ENCODE results near the gene PTPRN2. TPM values are rescaled to one million over a fixed set of nuclear protein-coding genes. Genes with fewer than 3 reads are reported as not detected.

PTPRN2 gene
- total RNA-seq, 2 donors from 2014 or later, result 26.1 to 55.5 TPM

DNA sequence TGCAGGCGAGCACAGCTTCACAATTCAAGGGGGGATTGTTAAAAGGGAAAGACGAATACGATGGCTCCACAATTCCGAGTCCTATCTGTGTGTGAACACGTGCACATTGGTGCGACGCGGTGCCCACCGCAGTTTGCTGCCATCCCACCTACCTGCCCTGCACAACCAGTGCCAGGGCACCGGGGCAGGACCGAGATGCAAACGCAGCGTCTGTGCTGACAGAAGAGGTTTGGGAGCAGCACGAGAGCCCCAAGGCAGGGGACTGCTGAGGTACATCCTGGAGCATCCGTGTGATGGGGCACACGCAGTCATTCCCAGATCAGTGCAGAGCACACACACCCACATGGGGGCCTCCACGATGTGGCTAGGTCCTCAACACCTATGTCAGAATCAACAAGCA lies 1029.6 kb downstream of the PTPRN2 start:
- Histone ChIP-seq H3K9me3 (no peaks in the 10 kb centered on the region), H3K27me3 (replicated peaks; ENCODE audit: insufficient read depth) (no peaks in the 10 kb centered on the region), H3K36me3 (no peaks in the 10 kb centered on the region), H3K27ac (no peak overlapping the region), H3K4me3 (no peak overlapping the region), H3K4me1 (replicated peaks) (no peaks in the 10 kb centered on the region)
- 94% methylated on average over 16 of the region's 17 CpGs for WGBS
- no peak for TF ChIP-seq POLR2AphosphoS5 (IDR thresholded peaks at IDR 0.05)
- TF ChIP-seq, protein P1, sequence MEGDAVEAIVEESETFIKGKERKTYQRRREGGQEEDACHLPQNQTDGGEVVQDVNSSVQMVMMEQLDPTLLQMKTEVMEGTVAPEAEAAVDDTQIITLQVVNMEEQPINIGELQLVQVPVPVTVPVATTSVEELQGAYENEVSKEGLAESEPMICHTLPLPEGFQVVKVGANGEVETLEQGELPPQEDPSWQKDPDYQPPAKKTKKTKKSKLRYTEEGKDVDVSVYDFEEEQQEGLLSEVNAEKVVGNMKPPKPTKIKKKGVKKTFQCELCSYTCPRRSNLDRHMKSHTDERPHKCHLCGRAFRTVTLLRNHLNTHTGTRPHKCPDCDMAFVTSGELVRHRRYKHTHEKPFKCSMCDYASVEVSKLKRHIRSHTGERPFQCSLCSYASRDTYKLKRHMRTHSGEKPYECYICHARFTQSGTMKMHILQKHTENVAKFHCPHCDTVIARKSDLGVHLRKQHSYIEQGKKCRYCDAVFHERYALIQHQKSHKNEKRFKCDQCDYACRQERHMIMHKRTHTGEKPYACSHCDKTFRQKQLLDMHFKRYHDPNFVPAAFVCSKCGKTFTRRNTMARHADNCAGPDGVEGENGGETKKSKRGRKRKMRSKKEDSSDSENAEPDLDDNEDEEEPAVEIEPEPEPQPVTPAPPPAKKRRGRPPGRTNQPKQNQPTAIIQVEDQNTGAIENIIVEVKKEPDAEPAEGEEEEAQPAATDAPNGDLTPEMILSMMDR (IDR thresholded peaks at IDR 0.05), result no peak
- no peak for TF ChIP-seq POLR2A (IDR thresholded peaks at IDR 0.05)
- no peak for DNase-seq (ENCODE audit: low spot score)
- intact Hi-C loops (cut with DNase I), result no loop called here

DNA sequence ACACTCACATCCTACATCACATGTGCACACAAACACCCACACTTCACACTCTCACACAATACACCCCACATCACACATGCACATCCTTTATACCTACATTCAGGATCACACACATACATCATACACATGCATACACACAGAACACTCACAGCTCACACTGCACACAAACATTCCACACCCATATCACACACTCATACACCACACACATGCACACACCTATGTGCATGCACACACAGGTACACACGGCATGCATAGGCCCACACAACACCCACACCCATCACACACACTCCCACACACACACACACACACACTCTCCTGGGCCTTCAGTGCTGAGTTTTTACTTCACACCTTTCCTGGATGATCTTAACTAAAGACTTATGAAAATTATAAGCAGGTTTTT lies 1030.4 kb downstream of the PTPRN2 start:
- Histone ChIP-seq H3K27me3 (replicated peaks; ENCODE audit: insufficient read depth) (no peaks in the 10 kb centered on the region), H3K27ac (no peak overlapping the region), H3K4me1 (replicated peaks) (no peaks in the 10 kb centered on the region), H3K36me3 (no peaks in the 10 kb centered on the region), H3K9me3 (no peaks in the 10 kb centered on the region), H3K4me3 (no peak overlapping the region)
- 100% methylated on average over 1 of the region's 1 CpG for WGBS
- intact Hi-C loops (cut with DNase I), result no loop called here
- DNase-seq (ENCODE audit: low spot score), result no peak
- no peak for TF ChIP-seq POLR2A (IDR thresholded peaks at IDR 0.05)
- TF ChIP-seq, protein P1 (IDR thresholded peaks at IDR 0.05), result no peak
- no peak for TF ChIP-seq POLR2AphosphoS5 (IDR thresholded peaks at IDR 0.05)

DNA sequence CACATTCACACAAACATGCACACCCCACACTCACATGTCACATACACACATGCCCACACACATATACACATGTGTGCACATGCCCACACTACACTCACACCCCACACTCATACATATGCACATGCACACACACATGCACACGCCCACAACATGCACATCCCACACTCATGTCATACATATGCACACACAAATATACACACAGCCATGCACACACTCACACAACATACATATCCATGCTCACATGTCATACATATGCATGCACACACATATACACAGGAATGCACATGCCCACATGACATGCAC lies 1031.0 kb downstream of the PTPRN2 start:
- Histone ChIP-seq H3K4me1 (replicated peaks) (no peaks in the 10 kb centered on the region), H3K4me3 (no peak overlapping the region), H3K27me3 (replicated peaks; ENCODE audit: insufficient read depth) (no peaks in the 10 kb centered on the region), H3K27ac (no peak overlapping the region), H3K36me3 (no peaks in the 10 kb centered on the region), H3K9me3 (no peaks in the 10 kb centered on the region)
- no peak for DNase-seq (ENCODE audit: low spot score)
- no peak for TF ChIP-seq POLR2A (IDR thresholded peaks at IDR 0.05)
- TF ChIP-seq POLR2AphosphoS5 (IDR thresholded peaks at IDR 0.05), result no peak
- TF ChIP-seq, protein P1 (IDR thresholded peaks at IDR 0.05), result no peak
- intact Hi-C loops (cut with DNase I), result no loop called here
- WGBS, result 100% methylated on average over 1 of the region's 1 CpG

DNA sequence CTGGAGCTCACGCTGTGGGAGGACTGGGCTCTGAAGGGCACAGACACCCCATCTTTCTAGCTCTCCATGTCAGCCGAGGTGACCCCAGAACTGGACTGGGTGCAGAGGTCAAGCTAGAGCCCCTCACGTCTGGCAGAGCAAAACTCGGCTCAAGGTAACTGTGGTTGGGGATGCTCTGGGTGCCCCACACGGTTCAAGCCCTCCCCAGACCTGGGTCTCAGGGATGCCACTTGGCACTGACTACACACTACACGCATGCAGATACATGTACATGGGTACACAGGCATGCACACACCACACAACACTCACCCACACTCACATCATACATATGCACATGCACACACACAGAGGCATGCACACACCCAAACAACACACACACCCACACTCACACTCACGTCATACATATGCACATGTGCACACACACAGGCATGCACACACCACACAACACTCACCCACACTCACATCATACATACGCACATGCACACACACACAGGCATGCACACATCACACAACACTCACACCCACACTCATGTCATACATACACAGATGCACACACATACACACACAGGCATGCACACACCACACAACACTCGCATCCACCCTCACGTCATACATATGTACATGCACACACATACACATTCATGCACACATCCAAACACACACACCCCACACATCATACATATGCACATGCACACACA lies 1031.5 kb downstream of the PTPRN2 start:
- intact Hi-C loops (cut with DNase I), result no loop called here
- 88% methylated on average over 10 of the region's 10 CpGs for WGBS

DNA sequence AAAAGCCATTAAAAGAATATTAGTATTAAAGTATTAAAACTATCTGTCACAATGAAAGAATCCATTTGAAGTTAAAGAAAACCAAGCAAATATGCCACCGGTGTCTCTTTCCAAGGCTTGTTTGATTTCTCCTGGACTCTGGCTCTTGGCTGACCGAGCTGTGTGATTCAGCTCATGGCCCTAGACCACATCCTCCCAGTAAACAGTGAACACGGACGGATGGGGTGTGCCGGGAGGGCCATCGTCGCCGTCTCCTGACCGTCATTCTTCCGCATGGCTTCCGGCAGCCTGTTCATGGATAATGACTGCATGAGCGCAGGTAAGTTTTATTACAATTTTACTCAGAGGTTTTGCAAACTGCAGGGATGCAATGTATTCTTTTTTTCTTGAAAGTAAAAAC lies 1032.3 kb downstream of the PTPRN2 start:
- no peak for DNase-seq (ENCODE audit: low spot score)
- Histone ChIP-seq H3K4me1 (replicated peaks) (no peaks in the 10 kb centered on the region), H3K27ac (no peak overlapping the region), H3K9me3 (no peaks in the 10 kb centered on the region), H3K27me3 (replicated peaks; ENCODE audit: insufficient read depth) (no peaks in the 10 kb centered on the region), H3K4me3 (no peak overlapping the region), H3K36me3 (no peaks in the 10 kb centered on the region)
- 30% methylated on average over 12 of the region's 12 CpGs for WGBS
- TF ChIP-seq, protein P1 (IDR thresholded peaks at IDR 0.05), result no peak
- no peak for TF ChIP-seq POLR2AphosphoS5 (IDR thresholded peaks at IDR 0.05)
- no peak for TF ChIP-seq POLR2A (IDR thresholded peaks at IDR 0.05)
- intact Hi-C loops (cut with DNase I), result no loop called here

More for the DNA sequence above, 1031.5 kb downstream of the PTPRN2 start:
- H3K27me3 ChIP-seq (replicated peaks; ENCODE audit: insufficient read depth), result no peaks in the 10 kb centered on the region
- H3K9me3 ChIP-seq, result no peaks in the 10 kb centered on the region
- TF ChIP-seq, protein P1 (IDR thresholded peaks at IDR 0.05), result no peak
- TF ChIP-seq POLR2A (IDR thresholded peaks at IDR 0.05), result no peak
- no peak for TF ChIP-seq POLR2AphosphoS5 (IDR thresholded peaks at IDR 0.05)
- no peaks in the 10 kb centered on the region for H3K36me3 ChIP-seq
- H3K27ac ChIP-seq, result no peak overlapping the region
- H3K4me1 ChIP-seq (replicated peaks), result no peaks in the 10 kb centered on the region
- H3K4me3 ChIP-seq, result no peak overlapping the region
- no peak for DNase-seq (ENCODE audit: low spot score)
